Keratinocyte (primary cell): ENCODE data around the gene HEATR1.

Source experiments
- CTCF ChIP-seq, 3 experiments: IDR thresholded peaks in 1 of 3; conservative IDR thresholded peaks in 1 of 3; optimal IDR thresholded peaks in 1 of 3; 2 replicates in 2 of 3; 3 replicates in 1 of 3; pipeline versions ENCODE3 to v1.5.1; 2011; ENCODE audit warnings: low read length in 3 of 3, mild to moderate bottlenecking in 3 of 3, moderate library complexity in 2 of 3, control low read depth in 1 of 3, inconsistent platforms in 1 of 3; ENCODE audit not compliant: insufficient read depth in 2 of 3; ENCODE audit errors: extremely low read depth in 1 of 3
- EZH2 ChIP-seq: IDR thresholded peaks from one replicate; pipeline ENCODE4 v1.6.1; 2012; ENCODE audit warnings: inconsistent platforms, mild to moderate bottlenecking, low read length, moderate library complexity

DNA sequence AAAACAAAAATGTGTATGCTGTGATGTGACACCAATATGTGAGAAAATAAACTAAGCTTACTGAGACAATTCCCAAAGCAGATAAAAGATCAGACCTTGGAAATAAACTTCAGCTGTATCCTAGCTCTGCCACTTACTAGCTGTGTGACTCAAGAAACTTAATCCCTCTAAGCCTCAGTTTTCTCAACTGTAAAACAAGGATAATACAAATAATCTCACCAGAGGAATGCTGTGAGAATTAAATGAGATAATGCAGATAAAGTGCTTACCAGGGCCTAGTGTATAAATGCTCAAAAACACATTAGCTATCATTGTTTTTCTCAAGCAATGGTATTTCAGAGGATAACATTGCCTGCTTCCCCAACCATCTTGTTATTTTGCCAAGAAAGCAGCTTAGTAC, 2.1 kb downstream of the HEATR1 start:
- no peak for TF ChIP-seq CTCF (optimal IDR thresholded peaks at IDR 0.05 in 1 of 3, IDR thresholded peaks at IDR 0.05 in 1 of 3, conservative IDR thresholded peaks at IDR 0.05 in 1 of 3; ENCODE audit: extremely low read depth in 1 of 3, insufficient read depth in 2 of 3, low read length in 3 of 3)
- TF ChIP-seq EZH2 = no peak
